Liver (tissue), 9 donors: ENCODE results near the gene PSMC4. TPM values are rescaled to one million over a fixed set of nuclear protein-coding genes. Genes with fewer than 3 reads are reported as not detected.

Experiments
- DNase-seq: peaks from one replicate; pipeline ENCODE4 v3.0.0-alpha.2; 2017; ENCODE audit warnings: low spot score
- H3K27ac ChIP-seq, 2 donors: one replicate each; pipeline ENCODE4 v1.7.0; 2013; ENCODE audit warnings: inconsistent platforms in 2 of 2, low read length in 2 of 2, control low read depth in 1 of 2, low read depth in 1 of 2, mild to moderate bottlenecking in 1 of 2
- H3K27me3 ChIP-seq, 4 donors: one replicate each; pipeline versions ENCODE4 v1.6.1 to v1.7.0; 2013; ENCODE audit warnings: low read length in 3 of 4, inconsistent platforms in 1 of 4, mild to moderate bottlenecking in 1 of 4, moderate library complexity in 1 of 4; ENCODE audit not compliant: control insufficient read depth in 4 of 4, insufficient read depth in 4 of 4
- H3K36me3 ChIP-seq, 4 donors: one replicate each; pipeline versions ENCODE4 v1.6.1 to v1.7.0; 2013; ENCODE audit warnings: low read length in 3 of 4, mild to moderate bottlenecking in 3 of 4, low read depth in 1 of 4, moderate library complexity in 1 of 4; ENCODE audit not compliant: control insufficient read depth in 4 of 4, insufficient read depth in 3 of 4
- H3K4me1 ChIP-seq, 4 donors: one replicate each; pipeline versions ENCODE4 v1.6.1 to v1.7.0; 2013; ENCODE audit warnings: low read length in 3 of 4, mild to moderate bottlenecking in 3 of 4, moderate library complexity in 1 of 4; ENCODE audit not compliant: control insufficient read depth in 4 of 4, insufficient read depth in 4 of 4
- H3K4me3 ChIP-seq, 3 donors: one replicate each; pipeline versions ENCODE4 v1.6.1 to v1.7.0; 2013; ENCODE audit warnings: low read length in 3 of 3, control low read depth in 1 of 3, low read depth in 1 of 3, mild to moderate bottlenecking in 1 of 3
- H3K9ac ChIP-seq, 2 donors: one replicate each; pipeline ENCODE4 v1.7.0; 2013; ENCODE audit warnings: low read length in 2 of 2, mild to moderate bottlenecking in 2 of 2, moderate library complexity in 2 of 2, control low read depth in 1 of 2, low read depth in 1 of 2
- H3K9me3 ChIP-seq, 4 donors: one replicate each; pipeline versions ENCODE4 v1.6.1 to v1.7.0; 2013; ENCODE audit warnings: low read length in 3 of 4; ENCODE audit not compliant: control insufficient read depth in 4 of 4
- CTCF ChIP-seq: fragments of 150-350 bp; IDR thresholded peaks from 2 replicates; pipeline ENCODE4 v1.5.1; 2017; ENCODE audit warnings: improper control_type of control experiment, low read depth, low read length; ENCODE audit not compliant: missing input control
- EGR1 ChIP-seq, 2 donors: IDR thresholded peaks; 2 replicates each; pipeline ENCODE4 v1.6.1; 2016 to 2018; ENCODE audit warnings: antibody characterized with exemption in 2 of 2, low read depth in 2 of 2
- FOXA1 ChIP-seq: IDR thresholded peaks from 2 replicates; pipeline ENCODE4 v1.6.1; 2016; ENCODE audit warnings: antibody characterized with exemption
- FOXA2 ChIP-seq: IDR thresholded peaks from 2 replicates; pipeline ENCODE4 v1.6.1; 2016; ENCODE audit warnings: antibody characterized with exemption
- GABPA ChIP-seq, 2 donors: IDR thresholded peaks in 1 of 2; conservative IDR thresholded peaks in 1 of 2; 2 replicates each; pipeline ENCODE4 v1.6.1; 2016; ENCODE audit warnings: antibody characterized with exemption in 2 of 2, mild to moderate bottlenecking in 1 of 2, moderate library complexity in 1 of 2
- HNF4A ChIP-seq, 2 donors: conservative IDR thresholded peaks; 2 replicates each; pipeline ENCODE4 v1.6.1; 2016; ENCODE audit warnings: antibody characterized with exemption in 2 of 2, mild to moderate bottlenecking in 2 of 2
- HNF4G ChIP-seq: IDR thresholded peaks from 2 replicates; pipeline ENCODE4 v1.6.1; 2016; ENCODE audit warnings: antibody characterized with exemption
- JUND ChIP-seq, 2 donors: IDR thresholded peaks; 2 replicates each; pipeline ENCODE4 v1.6.1; 2016; ENCODE audit warnings: antibody characterized with exemption in 2 of 2
- NR2F2 ChIP-seq: IDR thresholded peaks from 2 replicates; pipeline ENCODE4 v1.6.1; 2016; ENCODE audit warnings: antibody characterized with exemption
- RAD21 ChIP-seq, 2 donors: IDR thresholded peaks; 2 replicates each; pipeline ENCODE4 v1.6.1; 2016; ENCODE audit warnings: antibody characterized with exemption in 2 of 2, mild to moderate bottlenecking in 2 of 2
- RXRA ChIP-seq, 2 donors: IDR thresholded peaks; 2 replicates each; pipeline ENCODE4 v1.6.1; 2017 to 2018; ENCODE audit warnings: antibody characterized with exemption in 2 of 2, mild to moderate bottlenecking in 1 of 2
- SP1 ChIP-seq: IDR thresholded peaks from 2 replicates; pipeline ENCODE4 v1.6.1; 2018; ENCODE audit warnings: antibody characterized with exemption, mild to moderate bottlenecking
- TAF1 ChIP-seq: conservative IDR thresholded peaks from 2 replicates; pipeline ENCODE4 v1.6.1; 2016; ENCODE audit warnings: antibody characterized with exemption, mild to moderate bottlenecking
- YY1 ChIP-seq: IDR thresholded peaks from 2 replicates; pipeline ENCODE4 v1.6.1; 2016; ENCODE audit warnings: antibody characterized with exemption, mild to moderate bottlenecking
- whole genome bisulfite sequencing: extraction: QIAGEN DNeasy Blood & Tissue Kit; methylation state at CpG from one replicate; pipeline ENCODE4 v1.1.7; 2013; 5-methylcytosine and 5-hydroxymethylcytosine counted together
- polyA plus RNA-seq, 2 donors: library from polyadenylated mRNA; stranded (reverse) in 1 of 2; unstranded in 1 of 2; fragments of 200-250 nt in 1 of 2; fragments of >200 nt in 1 of 2; fragmentation: Nextera tagmentation in 1 of 2; extraction: Ambion mirVana in 1 of 2; gene quantifications; one replicate each; pipeline versions ENCODE4 v1.2.1 to v1.2.3, GENCODE V29; 2013 to 2015
- total RNA-seq, 2 donors: library from RNA; depleted of rRNA; stranded (reverse); fragments of >200 nt; gene quantifications; one replicate each; pipeline ENCODE4 v1.2.3, GENCODE V29; 2014
- TF ChIP-seq, protein P1 (sequence below): IDR thresholded peaks from 2 replicates; pipeline ENCODE4 v1.6.1; 2016; ENCODE audit warnings: antibody characterized with exemption, mild to moderate bottlenecking
- TF ChIP-seq, protein P2 (sequence below): IDR thresholded peaks from 2 replicates; pipeline ENCODE4 v1.6.1; 2016; ENCODE audit warnings: antibody characterized with exemption
- TF ChIP-seq, protein P3 (sequence below): IDR thresholded peaks from 2 replicates; pipeline ENCODE4 v1.6.1; 2016; ENCODE audit warnings: antibody characterized with exemption
- TF ChIP-seq, protein P4 (sequence below): IDR thresholded peaks from 2 replicates; pipeline ENCODE4 v1.6.1; 2016; ENCODE audit warnings: antibody characterized with exemption
- donor health status: healthy.
- donor health status: healthy.
- donor health status: healthy.
- donor health status: healthy.
- donor health status: healthy.

Gene PSMC4
- total and polyA plus RNA-seq, 4 donors, result 46.0 to 89.3 (median 79.7) TPM

GRCh38 chr19:39982883-39983282, 11.9 kb downstream of the PSMC4 start:
- Histone ChIP-seq H3K36me3 (peaks cover 17 to 45% (median 37%) of the 10 kb centered on the region in 4 donors), H3K27me3 (no peaks in the 10 kb centered on the region), H3K9ac (no peak overlapping the region), H3K9me3 (peaks cover 0 to 13% (median 5%) of the 10 kb centered on the region in 4 donors), H3K27ac (no peak overlapping the region), H3K4me1 (no peaks in the 10 kb centered on the region), H3K4me3 (no peak overlapping the region)
- TF ChIP-seq TAF1, result no peak
- TF ChIP-seq YY1, result no peak
- TF ChIP-seq, protein P1, sequence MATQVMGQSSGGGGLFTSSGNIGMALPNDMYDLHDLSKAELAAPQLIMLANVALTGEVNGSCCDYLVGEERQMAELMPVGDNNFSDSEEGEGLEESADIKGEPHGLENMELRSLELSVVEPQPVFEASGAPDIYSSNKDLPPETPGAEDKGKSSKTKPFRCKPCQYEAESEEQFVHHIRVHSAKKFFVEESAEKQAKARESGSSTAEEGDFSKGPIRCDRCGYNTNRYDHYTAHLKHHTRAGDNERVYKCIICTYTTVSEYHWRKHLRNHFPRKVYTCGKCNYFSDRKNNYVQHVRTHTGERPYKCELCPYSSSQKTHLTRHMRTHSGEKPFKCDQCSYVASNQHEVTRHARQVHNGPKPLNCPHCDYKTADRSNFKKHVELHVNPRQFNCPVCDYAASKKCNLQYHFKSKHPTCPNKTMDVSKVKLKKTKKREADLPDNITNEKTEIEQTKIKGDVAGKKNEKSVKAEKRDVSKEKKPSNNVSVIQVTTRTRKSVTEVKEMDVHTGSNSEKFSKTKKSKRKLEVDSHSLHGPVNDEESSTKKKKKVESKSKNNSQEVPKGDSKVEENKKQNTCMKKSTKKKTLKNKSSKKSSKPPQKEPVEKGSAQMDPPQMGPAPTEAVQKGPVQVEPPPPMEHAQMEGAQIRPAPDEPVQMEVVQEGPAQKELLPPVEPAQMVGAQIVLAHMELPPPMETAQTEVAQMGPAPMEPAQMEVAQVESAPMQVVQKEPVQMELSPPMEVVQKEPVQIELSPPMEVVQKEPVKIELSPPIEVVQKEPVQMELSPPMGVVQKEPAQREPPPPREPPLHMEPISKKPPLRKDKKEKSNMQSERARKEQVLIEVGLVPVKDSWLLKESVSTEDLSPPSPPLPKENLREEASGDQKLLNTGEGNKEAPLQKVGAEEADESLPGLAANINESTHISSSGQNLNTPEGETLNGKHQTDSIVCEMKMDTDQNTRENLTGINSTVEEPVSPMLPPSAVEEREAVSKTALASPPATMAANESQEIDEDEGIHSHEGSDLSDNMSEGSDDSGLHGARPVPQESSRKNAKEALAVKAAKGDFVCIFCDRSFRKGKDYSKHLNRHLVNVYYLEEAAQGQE, result no peak
- TF ChIP-seq HNF4A (conservative IDR thresholded peaks at IDR 0.05), result no peak
- no peak for TF ChIP-seq FOXA2
- TF ChIP-seq NR2F2, result no peak
- no peak for TF ChIP-seq HNF4G
- TF ChIP-seq GABPA (IDR thresholded peaks at IDR 0.05 in 1 of 2, conservative IDR thresholded peaks at IDR 0.05 in 1 of 2), result no peak
- TF ChIP-seq CTCF, result no peak
- TF ChIP-seq, protein P2, sequence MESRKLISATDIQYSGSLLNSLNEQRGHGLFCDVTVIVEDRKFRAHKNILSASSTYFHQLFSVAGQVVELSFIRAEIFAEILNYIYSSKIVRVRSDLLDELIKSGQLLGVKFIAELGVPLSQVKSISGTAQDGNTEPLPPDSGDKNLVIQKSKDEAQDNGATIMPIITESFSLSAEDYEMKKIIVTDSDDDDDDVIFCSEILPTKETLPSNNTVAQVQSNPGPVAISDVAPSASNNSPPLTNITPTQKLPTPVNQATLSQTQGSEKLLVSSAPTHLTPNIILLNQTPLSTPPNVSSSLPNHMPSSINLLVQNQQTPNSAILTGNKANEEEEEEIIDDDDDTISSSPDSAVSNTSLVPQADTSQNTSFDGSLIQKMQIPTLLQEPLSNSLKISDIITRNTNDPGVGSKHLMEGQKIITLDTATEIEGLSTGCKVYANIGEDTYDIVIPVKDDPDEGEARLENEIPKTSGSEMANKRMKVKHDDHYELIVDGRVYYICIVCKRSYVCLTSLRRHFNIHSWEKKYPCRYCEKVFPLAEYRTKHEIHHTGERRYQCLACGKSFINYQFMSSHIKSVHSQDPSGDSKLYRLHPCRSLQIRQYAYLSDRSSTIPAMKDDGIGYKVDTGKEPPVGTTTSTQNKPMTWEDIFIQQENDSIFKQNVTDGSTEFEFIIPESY, result no peak
- TF ChIP-seq JUND (IDR thresholded peaks at IDR 0.05), result no peak
- no peak for TF ChIP-seq RXRA (IDR thresholded peaks at IDR 0.05)
- TF ChIP-seq FOXA1, result no peak
- TF ChIP-seq SP1, result no peak
- TF ChIP-seq, protein P3, sequence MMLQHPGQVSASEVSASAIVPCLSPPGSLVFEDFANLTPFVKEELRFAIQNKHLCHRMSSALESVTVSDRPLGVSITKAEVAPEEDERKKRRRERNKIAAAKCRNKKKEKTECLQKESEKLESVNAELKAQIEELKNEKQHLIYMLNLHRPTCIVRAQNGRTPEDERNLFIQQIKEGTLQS, result no peak
- no peak for TF ChIP-seq EGR1 (IDR thresholded peaks at IDR 0.05; ENCODE audit: low read depth in 2 of 2)
- TF ChIP-seq RAD21 (IDR thresholded peaks at IDR 0.05), result no peak
- TF ChIP-seq, protein P4, sequence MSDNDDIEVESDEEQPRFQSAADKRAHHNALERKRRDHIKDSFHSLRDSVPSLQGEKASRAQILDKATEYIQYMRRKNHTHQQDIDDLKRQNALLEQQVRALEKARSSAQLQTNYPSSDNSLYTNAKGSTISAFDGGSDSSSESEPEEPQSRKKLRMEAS, result no peak
- DNase-seq, result no peak
- WGBS, result 97% methylated on average over 1 of the region's 1 CpG
